AG20443 (cell line): ENCODE measurements around the gene PEX1.
A peak's percentile ranks its signal among the peaks of the same experiment; 100 is the strongest.
"Not testable (repeated sequence)": the region's sequence is repeated elsewhere in the genome, so short reads cannot be mapped to it uniquely, and the experiment has no call there.

Experiments used
- DNase-seq: peaks from one replicate; pipeline ENCODE4 v3.0.0; 2012; ENCODE audit warnings: low spot score, mixed read lengths

The PEX1 gene

DNA sequence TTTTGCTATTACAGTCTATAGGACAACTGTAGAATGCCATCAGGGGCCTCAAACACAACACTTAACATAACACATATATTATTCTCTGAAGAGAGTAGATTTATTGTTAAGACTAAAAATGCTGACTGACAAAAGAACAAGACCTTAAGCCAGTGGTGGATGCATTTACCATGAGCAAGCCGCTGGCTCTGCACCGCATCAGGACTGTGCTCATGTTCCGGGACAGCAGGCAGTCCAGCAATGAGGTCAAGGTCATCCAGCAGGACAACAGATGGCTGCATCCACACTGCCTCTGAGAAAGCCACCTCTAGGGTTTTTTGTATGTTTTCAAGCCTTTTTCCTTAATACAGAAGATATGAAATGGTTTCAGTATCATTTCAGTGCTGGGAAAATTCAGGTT is 23.8 kb downstream of the PEX1 start:
- no peak for DNase-seq

DNA sequence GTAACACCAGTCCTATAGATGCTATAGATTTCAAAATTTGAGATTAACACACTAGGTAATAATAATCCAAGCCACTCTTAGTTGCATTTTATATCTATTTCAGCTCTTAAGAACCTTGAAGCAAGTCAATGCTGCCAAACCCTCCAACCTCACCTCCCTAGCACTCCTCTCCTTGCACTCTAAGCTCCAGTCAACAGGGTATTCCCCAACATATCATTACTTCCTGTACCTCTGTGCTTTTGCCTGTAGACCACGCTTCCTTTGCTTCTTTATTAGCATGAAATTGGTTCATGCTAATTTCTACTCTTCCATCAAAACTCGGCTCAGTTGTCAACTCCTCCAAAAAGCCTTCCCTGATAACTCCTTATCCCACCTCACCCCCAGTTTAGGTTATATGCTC is 24.6 kb downstream of the PEX1 start:
- DNase-seq: no peak

DNA sequence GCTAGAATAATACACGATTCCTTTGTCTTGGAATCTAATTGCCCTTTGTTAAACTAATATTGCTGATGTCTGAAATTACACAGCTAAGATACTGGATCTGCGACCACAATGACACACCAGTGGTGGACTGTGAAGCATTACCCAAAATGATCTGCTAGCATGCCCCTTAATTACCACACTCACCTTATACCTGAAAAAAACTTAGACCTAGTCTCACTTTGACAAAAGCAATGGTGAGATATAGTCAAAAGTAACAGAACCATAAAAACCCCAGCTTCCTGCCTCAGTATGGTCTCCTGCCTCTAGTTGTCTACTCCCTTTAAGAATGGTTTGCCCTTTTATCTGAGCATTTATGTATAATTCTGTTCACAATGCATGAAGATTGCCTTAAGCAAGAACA is 29.8 kb downstream of the PEX1 start:
- DNase-seq: no peak

DNA sequence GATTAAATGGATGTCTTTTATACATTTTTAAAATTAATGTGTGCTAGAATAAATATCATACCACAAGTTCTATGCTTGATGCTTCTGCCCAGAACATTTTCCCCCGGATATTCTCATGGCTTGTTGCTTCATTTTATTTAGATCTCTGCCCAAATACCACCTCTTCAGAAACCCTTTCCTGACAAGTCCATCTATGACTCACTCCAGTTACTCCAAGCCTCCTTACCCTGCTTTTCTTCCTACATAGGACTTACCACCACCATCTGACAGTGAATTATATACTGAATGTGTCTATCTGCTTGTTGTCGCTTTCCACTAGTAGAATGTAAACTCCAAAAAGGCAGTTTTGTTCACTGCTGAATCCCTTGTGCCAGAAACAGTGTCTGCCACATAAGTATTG is 31.4 kb downstream of the PEX1 start:
- DNase-seq: no peak

DNA sequence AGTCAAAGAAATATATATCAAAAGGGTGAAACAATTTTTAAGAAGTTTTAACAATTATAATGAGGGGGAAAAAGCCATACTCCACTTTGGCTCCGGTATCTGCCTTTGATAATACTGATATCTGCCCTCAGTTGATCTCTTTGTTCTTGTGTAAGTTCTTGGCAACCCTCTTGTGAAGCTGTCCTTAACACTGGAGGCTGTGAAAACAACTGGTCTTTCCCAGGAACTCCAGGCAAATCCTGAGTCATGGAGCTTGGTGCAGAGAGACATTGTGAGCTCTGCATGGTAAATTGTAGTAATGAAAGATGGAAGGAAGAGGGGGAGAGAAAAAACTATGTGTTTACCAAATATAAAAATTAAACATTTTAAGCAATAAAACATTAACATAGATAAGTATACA is 38.7 kb downstream of the PEX1 start:
- DNase-seq: no peak

DNA sequence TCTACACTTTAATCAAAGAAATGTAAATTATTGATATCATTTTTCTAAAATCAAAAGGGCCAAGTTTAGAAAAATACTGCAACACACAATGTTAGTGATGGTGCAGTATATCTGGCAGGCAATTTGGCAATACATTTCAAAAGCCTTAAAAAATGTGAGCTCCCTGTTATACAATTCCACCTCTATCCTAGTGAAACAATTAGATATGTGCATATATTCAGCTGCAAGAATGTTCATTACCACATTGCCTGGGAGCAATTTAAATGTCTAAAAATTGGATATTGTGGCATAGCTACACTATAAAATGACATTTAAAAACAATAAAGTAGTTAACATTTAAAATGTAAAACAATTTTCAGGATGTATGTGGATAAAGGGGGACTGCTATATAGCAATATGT is 40.5 kb downstream of the PEX1 start:
- DNase-seq: no peak

DNA sequence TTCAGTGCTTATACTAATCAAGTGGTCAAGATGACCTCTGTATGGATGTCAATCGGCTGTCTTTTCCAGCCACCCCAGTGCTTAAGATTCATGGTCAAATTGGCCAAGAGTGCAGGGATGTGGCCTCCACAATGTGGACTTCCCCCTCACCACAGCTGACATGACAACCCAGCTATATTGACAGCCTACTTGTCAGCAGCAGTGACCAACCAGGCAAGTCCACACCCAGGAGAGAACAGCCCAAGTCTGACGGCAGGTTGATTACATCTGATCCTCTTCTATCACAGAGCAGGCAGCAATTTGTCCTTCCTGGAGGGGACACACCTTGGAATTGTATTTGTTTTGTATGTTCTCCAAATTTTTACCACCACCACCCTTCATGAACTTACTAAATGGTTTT is 42.3 kb downstream of the PEX1 start:
- no peak for DNase-seq

DNA sequence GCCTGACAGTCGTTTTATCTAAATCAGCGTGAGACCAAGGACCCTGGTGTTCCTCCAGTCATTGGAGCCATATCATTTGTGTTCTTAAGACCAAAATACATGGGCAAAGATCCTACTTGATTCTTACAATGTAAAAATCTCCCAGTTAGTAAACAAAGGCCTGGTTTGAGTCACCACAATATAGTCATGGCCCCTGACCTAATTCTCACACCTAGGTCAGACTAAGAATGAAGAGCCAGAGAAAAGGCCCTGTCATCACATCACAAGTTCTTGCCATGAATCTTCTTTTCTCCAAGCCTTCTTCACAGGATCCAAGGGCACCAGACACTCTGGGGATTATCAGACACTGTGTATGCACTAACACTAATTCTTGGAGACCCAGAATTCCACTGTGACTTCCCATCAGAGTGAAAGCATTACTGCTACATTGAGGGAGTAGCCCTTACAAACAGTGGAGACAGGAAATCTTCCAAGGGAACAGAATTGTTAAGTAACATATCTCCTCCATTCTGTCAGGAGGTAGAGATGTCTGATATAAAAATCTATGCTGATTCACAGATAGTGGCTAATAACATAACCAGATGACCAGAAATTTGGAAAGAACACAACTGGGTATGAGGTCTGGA is 42.9 kb downstream of the PEX1 start:
- DNase-seq: no peak

DNA sequence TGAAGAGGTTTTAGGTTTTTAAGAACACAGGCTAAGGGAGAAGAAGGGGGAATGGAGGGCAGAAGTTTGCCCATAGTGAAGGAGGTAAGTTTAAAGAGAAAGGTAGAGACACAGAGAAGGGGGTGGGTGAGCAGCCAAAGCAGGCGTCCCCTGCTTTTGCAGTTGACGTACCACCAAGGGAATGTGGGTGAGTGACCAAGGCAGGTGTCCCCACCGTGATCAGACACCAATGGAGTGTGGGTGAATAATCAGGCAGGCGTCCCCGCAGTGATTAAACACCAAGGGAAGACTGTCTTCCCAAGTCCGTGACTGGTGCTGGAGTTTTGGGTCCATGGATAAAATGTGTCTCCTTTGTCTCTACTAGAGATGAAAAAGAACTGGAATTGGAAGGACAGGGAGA is 44.1 kb downstream of the PEX1 start:
- not testable (repeated sequence) for DNase-seq

DNA sequence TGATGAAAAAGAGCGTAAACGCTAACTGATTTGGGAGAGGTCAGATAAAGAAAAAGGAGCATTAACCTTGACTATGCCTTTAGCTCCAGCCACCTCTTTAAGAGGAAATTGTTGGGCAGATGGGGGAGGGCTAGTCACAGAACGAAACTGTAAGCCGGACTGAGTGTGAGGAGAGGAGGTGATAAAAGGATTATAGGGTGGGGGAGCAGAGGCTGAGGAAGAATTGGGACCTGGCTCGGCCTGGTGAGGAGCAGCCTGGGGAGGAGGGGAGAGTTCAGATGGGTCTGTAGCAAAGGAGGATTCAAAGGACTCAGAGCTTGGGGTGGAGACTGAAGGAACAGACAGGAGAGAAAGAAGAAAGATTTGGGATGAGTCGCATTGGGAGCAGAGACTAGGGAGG is 44.7 kb downstream of the PEX1 start:
- not testable (repeated sequence) for DNase-seq

DNA sequence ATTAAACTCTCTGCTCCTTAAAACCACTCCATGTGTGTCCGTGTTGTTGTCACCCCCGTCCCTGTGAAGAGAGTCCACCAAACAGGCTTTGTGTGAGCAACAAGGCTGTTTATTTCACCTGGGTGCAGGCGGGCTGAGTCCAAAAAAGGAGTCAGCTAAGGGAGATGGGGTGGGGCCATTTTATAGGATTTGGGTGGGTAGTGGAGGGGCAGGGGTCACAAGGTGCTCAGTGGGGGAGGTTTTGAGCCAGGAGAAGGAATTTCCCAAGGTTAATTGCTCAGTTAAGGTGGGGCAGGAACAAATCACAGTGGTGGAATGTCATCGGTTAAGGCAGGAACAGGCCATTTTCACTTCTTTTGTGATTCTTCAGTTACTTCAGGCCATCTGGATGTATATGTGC is 49.2 kb downstream of the PEX1 start:
- not testable (repeated sequence) for DNase-seq

DNA sequence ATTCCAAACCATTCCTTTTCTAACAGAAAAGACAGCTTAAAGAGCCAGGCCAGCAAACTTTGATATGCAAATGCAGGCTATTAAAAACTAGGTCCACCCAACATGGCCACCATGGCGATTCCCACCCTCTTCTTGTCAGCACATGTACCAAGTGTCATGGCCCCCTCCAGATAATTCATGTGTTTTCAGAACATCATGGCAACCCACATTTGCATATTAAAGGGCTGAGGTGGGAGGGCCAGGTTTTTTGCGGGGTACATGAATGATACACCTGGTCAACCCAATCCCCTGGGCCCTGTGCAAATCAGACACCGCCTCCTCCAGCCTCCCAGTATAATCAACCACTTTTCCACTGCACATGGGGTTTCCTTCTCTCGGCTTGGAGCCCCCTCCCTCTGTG is 49.6 kb downstream of the PEX1 start:
- no peak for DNase-seq

DNA sequence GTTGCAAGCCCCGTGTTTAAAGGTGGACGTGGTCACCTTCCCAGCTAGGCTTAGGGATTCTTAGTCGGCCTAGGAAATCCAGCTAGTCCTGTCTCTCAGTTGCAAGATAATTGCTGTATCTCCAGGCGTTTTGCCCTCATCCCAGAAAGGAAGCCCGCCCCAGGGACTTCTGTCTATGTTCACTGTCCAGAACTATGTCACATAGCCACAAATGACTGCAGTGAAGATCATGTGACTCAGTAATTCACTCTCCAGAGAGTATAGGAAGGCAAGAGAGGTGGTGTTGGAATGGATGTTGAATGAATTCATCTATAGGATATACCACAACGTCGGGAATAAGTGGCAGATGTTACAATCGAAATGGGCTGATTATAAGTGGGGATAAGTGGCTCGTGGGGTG is 50.2 kb downstream of the PEX1 start:
- DNase-seq: no peak

DNA sequence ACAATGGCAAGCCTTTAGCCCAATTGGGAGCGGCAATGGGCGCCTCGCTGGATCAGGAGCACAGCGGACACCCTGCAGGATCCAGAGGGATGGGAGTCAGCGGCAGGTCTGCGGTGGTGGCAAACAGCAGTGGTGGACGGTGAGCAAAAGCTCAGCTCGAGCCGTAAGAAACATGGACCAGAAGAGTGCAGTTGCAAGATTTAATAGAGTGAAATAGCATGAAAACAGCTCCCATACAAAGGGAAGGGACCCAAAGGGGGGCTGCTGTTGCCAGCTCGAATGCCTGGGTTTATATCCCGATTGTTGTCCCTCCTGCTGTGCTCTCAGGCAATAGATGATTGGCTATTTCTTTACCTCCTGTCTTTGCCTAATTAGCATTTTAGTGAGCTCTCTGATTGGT is 50.6 kb downstream of the PEX1 start, which contains the start of gene ERVW-1:
TSS of gene ERVW-1 (minus strand) at position 266 of the 400 bp plus-strand sequence. CDS start 7,565 bp downstream, outside the sequence.
- DNase-seq: not testable (repeated sequence)

DNA sequence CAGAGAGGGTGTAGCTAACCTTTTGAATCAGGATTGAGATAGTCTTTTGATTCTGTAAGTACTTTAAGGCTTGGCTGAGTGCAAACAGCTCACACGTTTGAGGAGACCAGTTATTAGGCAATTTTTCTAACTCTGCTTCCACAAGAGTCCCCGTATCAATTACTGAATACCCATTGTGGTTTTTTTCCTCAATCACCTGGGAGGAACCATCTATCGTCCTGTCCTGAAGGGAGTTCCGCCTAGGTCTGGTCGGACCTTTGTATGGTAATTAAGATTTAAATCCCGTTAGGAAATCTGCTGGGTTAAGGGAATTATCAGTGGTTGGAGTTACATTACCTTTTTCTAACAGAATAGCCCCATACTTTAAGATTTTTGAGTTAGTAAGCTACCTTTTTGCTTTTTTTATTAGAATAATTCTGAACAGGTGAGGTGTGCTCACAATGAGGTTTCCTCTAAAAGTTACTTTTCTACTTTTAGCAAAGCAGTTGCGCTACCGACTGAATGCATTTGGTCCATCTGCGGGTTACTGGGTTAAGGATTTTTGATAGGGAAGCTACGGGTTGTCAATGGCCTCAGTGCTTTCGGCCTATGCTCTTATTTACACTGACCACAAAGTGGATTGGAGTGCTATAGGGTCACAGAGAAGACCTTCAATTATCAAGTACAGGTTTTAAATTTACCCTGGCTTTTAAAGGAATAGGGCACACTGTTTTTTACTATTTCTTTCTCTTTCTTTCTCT is 52.3 kb downstream of the PEX1 start:
- not testable (repeated sequence) for DNase-seq

DNA sequence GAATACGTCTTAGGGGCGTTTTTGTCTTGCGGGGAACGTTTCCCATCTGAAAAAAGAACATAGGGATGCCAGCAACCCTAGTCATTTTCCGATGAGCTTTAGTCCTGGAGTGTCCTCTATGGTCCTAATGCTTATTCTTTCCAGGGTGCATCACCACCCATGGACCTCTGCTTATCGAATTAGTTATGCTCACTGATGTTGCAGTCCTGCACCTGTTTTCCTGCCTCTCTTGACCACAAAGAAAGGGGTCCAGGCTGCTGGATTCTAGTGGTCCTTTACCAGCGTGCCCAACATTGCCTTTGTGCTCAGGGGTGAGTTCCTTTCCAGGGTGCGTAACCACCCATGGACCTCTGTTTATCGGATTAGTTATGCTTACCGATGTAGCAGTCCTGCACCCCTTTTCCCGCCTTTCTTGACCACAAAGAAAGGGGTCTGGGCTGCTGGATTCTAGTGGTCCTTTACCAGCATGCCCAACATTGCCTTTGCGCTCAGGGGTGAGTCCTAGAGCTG is 53.0 kb downstream of the PEX1 start:
- not testable (repeated sequence) for DNase-seq

DNA sequence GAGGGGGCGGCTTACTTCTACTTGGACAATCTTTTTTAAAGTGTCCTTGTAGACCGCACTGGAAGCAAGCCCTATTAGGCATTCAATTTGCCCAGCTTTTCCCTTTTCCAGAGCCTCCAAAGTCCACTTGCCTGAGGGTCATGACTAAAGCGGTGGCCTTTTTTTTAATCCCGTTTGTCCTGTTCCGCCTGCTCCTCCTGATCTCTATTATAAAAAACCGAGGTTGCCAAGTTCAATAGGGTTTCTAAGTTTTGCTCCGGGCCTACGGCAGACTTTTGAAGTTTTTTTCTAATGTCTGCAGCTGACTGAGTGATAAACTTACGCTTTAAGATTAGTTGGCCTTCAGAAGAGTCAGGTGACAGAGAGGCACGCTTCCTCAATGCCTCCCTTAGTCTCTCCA is 54.3 kb downstream of the PEX1 start:
- not testable (repeated sequence) for DNase-seq

DNA sequence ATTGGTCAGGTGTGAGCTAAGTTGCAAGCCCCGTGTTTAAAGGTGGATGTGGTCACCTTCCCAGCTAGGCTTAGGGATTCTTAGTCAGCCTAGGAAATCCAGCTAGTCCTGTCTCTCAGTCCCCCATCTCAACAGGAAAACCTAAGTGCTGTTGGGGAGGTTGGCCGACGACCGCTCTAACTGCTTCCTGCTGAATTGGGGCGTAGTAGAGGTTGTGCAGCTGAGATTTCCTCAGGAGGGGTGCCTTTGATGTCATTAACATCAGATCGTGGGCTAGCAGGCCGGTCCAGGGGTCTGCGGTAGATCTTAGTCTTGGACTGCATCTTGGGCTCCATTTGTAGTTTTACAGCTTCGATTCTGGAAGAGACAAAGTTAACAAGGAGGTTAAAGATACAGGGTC is 59.7 kb downstream of the PEX1 start:
- DNase-seq: not testable (repeated sequence)

DNA sequence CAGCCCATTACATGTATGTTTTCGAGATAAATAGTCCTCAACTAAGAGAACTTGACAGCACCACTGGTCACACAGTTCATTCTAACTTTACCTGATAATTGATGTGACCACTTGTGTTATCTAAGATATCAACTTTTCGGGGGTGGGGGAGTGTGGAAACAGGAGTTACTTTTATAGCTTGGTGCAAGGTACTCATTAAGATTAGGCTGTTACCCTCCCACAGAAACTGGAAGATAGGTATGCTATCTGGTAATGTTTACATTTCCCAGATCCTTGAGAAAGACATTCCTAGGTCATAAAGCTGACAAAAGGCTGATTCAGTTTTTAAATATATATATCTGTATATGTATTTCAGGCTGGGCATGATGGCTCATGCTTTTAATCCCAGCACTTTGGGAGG is 61.6 kb downstream of the PEX1 start:
- no peak for DNase-seq

DNA sequence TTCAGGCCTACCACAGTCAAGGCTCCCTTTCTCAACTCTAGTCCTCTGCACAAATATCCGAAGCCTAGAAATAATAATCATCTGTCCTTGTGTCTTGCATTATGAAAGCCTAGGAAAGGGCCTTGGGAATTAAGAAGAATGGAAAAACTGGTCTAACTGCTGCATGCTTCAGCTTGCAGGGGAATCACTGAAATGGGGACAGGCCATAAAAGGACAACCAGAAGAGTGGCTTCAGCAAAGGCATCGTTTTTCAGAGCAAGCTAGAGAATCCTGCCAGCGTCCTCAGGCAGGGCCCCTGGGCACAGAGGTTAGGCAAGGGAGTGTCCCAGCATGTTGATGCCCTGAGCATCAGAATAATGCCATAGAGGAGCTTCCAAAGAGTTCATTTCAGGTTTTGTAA is 63.8 kb downstream of the PEX1 start:
- no peak for DNase-seq

DNA sequence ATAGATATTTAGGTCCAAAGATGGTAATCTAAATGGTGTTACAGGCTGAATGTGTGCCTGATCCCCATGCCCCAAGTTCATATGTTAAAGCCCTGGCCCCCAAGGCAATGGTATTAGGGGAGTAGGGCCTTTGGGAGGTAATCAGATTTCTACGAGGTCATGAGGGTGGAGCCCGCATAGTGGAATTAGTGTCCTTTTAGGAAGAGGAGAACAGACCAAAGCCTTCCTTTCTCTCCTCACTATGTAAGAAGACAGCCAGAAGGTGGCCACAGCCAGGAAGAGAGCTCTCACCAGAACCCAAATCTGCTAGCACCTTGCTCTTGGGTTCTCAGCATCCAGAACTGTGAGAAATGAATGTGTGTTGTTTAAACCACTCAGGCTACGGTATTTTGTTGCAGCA is 65.8 kb downstream of the PEX1 start:
- no peak for DNase-seq

DNA sequence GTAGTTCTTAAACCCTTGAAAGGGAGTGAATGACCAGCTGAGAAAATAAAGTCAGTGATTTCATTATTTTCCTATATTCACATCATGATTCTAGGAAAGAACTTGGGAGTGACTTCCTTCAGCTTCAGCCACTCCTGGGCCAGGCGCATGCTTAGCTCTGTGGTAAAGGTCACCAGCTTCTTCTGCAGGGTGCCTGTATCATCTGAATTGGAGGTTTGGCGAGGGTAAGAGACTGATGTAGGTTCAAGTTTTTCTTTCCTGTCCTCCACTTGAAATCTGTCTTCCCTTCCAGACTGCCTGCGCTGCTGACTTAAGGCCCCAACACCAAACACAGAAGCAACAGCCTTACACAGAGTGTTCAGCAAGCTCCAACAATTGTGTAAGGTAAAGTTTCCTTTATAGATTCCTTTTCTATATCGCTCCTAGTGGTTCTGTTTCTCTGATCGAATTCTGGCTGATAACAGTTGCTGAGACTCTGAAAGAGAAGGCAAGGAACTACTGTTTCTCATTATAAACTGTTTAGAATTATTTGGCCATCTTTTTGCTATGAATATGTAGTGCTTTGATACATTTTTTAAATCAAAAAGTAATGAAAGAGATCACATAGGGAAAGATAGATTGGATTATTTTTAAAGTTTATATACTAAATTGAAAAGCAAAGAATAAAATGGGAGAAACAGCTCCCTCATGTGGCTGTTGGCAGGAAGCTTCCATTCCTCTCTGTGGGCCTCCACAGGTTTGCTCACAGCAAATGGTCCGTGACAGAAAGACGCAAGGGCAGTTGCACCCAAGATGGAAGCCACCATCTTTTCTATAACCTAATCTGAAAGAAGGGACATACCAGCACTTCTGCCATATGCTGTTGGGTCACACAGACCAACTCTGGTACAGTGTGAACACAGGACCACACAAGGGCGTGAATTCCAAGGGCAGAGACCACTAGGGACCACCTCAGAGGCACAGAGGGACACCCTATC is 67.0 kb downstream of the PEX1 start:
- peak; percentile 76 for DNase-seq
